ENCODE results near the gene SNRNP25.

The SNRNP25 gene

GRCh38 chr16:96935-97381, 43.3 kb downstream of the SNRNP25 start:
- peak in 55 of 56 donors; percentile 27 to 91 (median 74) for DNase-seq

GRCh38 chr16:97822-98221, 44.2 kb downstream of the SNRNP25 start:
- no peak for DNase-seq

GRCh38 chr16:100989-101388, 47.4 kb downstream of the SNRNP25 start:
- DNase-seq, result no peak

GRCh38 chr16:101586-101985, 48.0 kb downstream of the SNRNP25 start:
- no peak for DNase-seq

GRCh38 chr16:102060-102855, 48.6 kb downstream of the SNRNP25 start:
- peak in 40 of 56 donors; percentile 11 to 87 (median 50) for DNase-seq

- DNase-seq, result no peak
These were observed 50.7 kb downstream of the SNRNP25 start for GRCh38 chr16:104355-104754.

- DNase-seq, result no peak
These were observed 51.3 kb downstream of the SNRNP25 start for GRCh38 chr16:104928-105327.

- no peak for DNase-seq
These were observed 51.9 kb downstream of the SNRNP25 start for GRCh38 chr16:105521-105920.

GRCh38 chr16:106623-107324, 53.1 kb downstream of the SNRNP25 start:
- DNase-seq, result peak in 39 of 56 donors; percentile 11 to 78 (median 42)
